Glomerular visceral epithelial cell (primary cell): ENCODE results near the gene PKD2L2.
"Not testable (repeated sequence)": the region's sequence is repeated elsewhere in the genome, so short reads cannot be mapped to it uniquely, and the experiment has no call there.

ENCODE experiments used
- DNase-seq: peaks from one replicate; pipeline ENCODE4 v3.0.0-alpha.2; 2016; ENCODE audit errors: extremely low spot score

Gene PKD2L2

GRCh38 chr5:137957948-137958347, 68.7 kb downstream of the PKD2L2 start:
- DNase-seq = no peak

- no peak for DNase-seq
These were observed 70.2 kb downstream of the PKD2L2 start for GRCh38 chr5:137959488-137959887.

GRCh38 chr5:137960141-137960540, 70.9 kb downstream of the PKD2L2 start:
- no peak for DNase-seq

DNA sequence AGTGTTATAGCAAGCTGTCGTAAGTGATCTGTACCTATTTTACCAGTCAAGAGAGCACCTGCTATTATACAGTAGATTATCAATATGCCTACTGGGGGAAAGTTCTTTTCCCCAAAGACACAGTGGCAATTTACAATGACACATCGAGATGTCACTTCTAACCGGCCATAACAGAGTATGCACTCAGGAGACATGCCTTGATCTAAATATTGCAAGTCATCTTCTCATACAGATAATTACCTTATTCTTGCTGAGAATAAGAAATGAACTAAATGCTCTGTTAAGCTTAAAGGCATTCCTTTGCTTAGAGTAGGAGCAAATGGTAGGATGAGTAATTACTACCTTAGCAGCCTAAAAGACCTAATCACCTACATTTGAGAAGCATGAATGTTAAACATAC, 71.6 kb downstream of the PKD2L2 start:
- no peak for DNase-seq

GRCh38 chr5:137970384-137970783, 81.1 kb downstream of the PKD2L2 start:
- DNase-seq = not testable (repeated sequence)

DNA sequence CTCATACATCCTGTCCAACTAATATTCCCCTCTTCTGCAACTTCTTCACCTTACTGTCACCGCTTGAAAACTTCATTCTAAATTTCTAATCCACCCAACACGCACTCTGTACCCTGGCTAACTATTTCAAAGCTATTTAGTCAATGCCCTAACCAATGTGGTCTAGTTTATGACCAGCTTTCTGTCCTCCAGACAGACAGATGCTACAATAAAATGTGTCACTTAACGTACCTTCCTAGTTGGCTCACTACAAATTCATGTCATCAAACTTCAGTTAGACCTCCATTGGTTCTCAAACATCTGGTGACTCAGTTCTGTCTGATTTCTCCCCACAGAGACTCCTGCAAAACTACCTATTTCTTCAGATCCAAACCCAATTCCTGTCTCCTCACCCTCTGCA, 86.0 kb downstream of the PKD2L2 start:
- DNase-seq = no peak

DNA sequence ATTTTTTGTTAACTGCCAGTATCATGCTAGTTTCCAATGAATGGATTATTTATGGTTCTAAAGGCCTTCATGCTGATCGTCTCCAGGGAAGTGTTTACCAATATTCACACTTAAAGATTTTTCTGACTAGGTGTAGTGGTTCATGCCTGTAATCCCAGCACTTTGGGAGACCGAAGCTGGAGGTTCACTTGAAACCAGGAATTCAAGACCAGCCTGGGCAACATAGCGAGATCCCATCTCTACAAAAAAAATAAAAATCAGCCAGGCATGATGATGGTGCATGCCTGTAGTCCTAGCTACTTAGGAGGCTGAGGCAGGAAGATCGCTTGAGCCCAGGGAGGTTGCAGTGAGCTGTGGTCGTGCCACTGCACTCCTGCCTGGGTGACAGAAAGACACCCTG, 100.2 kb downstream of the PKD2L2 start:
- no peak for DNase-seq
